Superior temporal gyrus (tissue), 1 donor: Measurements from ENCODE around the gene MYO1B.

ENCODE experiments used
- DNase-seq: peaks from one replicate; pipeline ENCODE4 v3.0.0-alpha.2; 2016; ENCODE audit errors: extremely low spot score

The MYO1B gene

GRCh38 chr2:191226196-191226595 lies 19.0 kb upstream of the MYO1B start:
- no peak for DNase-seq

- no peak for DNase-seq
These were observed 16.9 kb upstream of the MYO1B start for GRCh38 chr2:191228333-191228732.

DNA sequence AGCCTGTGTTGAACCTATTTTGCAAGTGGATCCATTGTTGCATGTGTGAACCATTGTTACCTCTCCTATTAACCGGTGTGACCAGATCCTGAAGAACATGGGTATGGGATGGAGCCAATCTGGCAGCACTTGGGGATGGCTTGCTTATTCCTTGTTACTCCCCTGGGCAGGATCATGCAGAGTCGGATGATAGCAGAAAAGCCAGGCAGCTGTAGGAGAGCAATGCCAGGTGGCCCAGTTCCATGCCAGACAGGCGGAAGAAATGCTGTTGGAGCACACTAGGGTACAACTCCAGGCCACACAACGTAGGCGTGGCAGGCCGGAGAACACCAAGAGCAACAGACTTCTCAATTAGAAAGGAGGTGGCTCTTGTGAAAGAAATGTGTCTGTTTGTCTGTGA lies 16.3 kb upstream of the MYO1B start:
- no peak for DNase-seq

DNA sequence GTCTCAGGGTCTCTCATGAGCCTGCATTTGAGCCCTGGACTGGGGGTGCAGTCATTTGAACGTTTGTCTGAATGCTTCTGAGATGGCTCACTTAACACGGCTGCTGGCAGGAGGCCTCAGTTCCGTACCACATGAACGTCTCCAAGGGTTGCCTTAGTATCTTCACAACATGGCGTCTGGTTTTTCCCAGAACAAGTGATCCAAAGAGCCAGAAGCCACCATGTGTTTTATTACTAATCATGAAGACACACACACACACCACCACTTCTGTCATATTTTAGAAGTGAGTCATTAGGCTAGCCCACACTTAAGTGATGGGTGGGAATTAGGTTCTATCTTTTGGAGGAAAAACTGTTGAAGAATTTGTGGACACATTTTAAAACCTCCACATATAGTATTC lies 15.0 kb upstream of the MYO1B start:
- no peak for DNase-seq

DNA sequence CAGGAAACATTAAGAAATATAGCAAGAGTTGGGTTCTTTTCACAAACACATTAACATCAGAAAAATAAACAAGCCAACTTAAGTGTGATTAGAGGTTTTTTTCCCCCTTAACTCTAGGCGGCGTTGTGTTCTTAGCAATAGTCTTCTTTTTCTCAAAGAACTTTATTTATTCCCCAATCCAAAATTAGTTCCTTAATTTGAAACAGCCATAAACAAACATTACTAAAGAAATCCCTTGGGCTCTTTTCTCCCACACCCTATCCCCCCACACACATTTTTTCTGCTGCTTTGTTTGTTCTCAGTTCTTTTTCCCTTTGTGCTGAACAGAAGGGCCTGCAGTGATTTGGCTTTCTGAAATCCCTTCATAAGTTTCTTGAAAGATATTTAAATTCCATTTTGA lies 13.2 kb upstream of the MYO1B start:
- DNase-seq, result peak; percentile 30

DNA sequence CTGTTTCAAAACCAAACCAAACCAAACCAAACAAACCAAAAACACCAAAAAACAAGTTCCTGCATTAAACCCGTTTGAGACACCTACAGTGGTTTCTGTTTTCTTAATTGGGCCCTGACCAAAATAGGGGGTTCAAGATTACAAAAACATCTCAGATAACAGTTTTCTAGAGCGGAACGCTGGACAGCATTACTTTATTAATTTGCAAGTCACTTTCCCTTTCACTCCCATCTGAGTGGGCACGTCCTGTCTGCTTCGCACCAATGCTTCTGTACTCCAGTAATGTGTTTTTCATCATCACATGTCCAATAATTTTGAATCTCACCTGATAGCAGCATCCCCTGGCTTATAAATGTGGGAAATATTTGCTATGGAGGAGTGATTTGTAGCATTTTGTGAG lies 11.7 kb upstream of the MYO1B start:
- no peak for DNase-seq

GRCh38 chr2:191234376-191234775 lies 10.8 kb upstream of the MYO1B start:
- DNase-seq, result no peak

DNA sequence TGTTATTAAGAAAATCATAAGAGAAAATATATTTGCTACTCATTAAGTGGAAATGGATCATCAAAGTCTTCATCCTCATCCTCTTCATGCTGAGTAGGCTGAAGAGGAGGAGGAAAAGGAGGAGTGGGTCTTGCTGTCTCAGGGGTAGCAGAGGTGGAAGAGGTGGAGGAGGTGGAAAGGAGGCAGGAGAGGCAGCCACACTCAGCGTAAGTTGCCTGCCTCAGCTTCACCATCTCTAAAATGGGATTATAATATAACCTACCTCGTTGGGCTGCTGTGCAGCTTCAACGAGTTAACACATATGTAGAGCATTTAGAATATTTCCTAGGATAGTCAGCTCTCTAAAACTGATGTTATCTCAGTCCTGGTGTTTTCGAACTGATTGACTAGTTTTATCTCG lies 4.3 kb upstream of the MYO1B start:
- DNase-seq, result no peak

DNA sequence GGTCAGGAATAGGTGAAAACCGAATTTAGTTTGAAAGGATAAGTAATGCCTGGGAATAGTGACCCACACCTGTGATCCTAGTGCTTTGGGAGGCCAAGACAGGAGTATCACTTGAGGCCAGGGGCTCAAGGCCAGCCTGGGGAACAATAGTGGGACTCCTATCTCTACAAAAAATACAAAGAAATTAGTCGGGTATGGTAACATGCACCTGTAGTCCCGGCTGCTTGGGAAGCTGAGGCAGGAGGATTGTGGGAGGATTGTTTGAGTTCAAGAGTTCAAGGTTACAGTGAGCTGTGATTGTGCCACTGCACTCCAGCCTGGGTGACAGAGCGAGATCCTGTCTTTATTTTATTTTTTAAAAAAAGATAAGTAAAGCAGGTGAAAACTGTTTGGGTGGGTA lies 3.8 kb upstream of the MYO1B start:
- DNase-seq, result no peak

- no peak for DNase-seq
These were observed 2.0 kb upstream of the MYO1B start for GRCh38 chr2:191243154-191243553.

- DNase-seq, result no peak
These were observed 854 bp upstream of the MYO1B start for GRCh38 chr2:191244350-191244749.

DNA sequence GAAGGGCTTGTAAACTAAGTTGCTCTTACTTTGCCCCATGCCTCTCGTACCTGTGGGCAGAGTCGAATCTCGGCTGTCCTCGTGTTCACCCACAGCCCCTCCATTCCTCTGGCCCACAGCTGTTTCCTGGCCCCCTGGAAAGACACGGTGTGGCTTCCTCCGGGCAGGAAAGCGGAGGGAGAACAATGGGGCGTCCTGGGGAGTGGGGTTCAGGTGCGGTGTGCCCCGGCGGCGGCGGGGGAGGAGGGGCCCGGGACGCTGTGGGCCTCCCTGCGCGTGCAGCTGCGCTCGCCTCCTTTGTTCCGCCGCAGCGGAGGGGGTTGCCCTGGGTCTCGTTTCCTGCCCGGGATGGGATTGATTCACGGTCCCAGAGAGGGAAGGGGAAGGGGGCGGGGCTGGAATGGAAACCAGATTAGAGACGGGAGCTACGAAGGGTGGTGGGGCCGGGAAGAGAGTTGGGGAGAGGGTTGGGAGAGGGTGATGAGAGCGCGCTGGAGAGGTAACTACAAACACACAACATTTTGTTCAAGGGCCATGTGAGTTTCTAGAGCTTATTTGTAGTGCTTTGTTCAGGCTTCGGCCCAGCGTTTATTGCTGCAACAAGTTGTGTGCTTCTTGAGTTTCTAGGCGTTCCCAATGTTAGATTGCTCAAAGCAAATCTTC lies 796 bp downstream of the MYO1B start:
- DNase-seq, result no peak

GRCh38 chr2:191246820-191247380 lies 1.7 kb downstream of the MYO1B start:
- DNase-seq, result no peak

- peak; percentile 56 for DNase-seq
These were observed 2.3 kb downstream of the MYO1B start for GRCh38 chr2:191247381-191248057.

GRCh38 chr2:191249156-191249813 lies 4.1 kb downstream of the MYO1B start:
- DNase-seq, result no peak

GRCh38 chr2:191250400-191250799 lies 5.2 kb downstream of the MYO1B start:
- DNase-seq, result no peak

GRCh38 chr2:191250986-191251385 lies 5.8 kb downstream of the MYO1B start:
- no peak for DNase-seq

- DNase-seq, result no peak
These were observed 7.5 kb downstream of the MYO1B start for GRCh38 chr2:191252699-191253098.

GRCh38 chr2:191253476-191253875 lies 8.3 kb downstream of the MYO1B start:
- DNase-seq, result no peak

DNA sequence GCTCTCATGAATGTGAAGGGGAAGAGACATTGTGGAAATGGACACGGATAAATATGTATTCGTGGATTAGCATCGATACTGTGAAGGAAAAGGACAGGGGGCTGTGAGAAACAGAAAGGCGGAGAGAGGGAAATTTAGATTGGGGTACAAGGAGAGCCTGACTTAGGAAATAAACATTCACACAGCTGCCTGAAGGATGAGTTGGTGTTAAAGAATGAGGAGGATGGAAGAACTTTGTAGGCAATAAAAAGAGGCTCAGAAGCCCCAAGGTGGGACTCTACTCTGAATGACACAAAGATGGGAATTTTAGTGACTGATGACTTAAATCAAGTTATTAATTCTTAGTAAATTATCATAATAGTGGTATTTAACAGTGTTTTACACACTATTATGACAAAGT lies 10.1 kb downstream of the MYO1B start:
- DNase-seq, result no peak

GRCh38 chr2:191255756-191256312 lies 10.6 kb downstream of the MYO1B start:
- DNase-seq, result no peak

- no peak for DNase-seq
These were observed 12.7 kb downstream of the MYO1B start for GRCh38 chr2:191257934-191258333.

GRCh38 chr2:191258996-191259395 lies 13.8 kb downstream of the MYO1B start:
- no peak for DNase-seq
